Measurements from ENCODE around the gene ARID2. TPM values are rescaled to one million over a fixed set of nuclear protein-coding genes. Genes with fewer than 3 reads are reported as not detected.

ARID2 gene
- total RNA-seq, 1 donor from 2014 or later, result 26.0 TPM

DNA sequence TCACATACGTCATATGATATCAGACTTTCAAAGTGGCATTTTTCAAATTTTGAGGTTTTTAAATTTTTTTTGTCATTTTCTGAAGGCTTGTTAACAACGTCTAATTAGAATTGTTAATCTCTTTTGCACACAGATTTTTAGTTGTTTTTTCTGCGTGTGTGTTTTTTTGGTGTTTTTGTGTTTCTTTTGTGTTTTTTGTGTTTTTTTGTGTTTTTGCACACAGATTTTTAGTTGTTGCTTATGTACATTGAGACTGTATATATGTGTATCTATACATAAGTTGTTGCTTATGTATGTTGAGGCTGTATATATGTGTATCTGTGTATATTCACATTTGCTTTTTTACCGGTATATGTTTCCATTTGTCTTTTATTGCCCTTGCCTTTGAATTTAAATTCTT, 30.8 kb downstream of the ARID2 start:
- DNase-seq (ENCODE audit: low spot score), result no peak

DNA sequence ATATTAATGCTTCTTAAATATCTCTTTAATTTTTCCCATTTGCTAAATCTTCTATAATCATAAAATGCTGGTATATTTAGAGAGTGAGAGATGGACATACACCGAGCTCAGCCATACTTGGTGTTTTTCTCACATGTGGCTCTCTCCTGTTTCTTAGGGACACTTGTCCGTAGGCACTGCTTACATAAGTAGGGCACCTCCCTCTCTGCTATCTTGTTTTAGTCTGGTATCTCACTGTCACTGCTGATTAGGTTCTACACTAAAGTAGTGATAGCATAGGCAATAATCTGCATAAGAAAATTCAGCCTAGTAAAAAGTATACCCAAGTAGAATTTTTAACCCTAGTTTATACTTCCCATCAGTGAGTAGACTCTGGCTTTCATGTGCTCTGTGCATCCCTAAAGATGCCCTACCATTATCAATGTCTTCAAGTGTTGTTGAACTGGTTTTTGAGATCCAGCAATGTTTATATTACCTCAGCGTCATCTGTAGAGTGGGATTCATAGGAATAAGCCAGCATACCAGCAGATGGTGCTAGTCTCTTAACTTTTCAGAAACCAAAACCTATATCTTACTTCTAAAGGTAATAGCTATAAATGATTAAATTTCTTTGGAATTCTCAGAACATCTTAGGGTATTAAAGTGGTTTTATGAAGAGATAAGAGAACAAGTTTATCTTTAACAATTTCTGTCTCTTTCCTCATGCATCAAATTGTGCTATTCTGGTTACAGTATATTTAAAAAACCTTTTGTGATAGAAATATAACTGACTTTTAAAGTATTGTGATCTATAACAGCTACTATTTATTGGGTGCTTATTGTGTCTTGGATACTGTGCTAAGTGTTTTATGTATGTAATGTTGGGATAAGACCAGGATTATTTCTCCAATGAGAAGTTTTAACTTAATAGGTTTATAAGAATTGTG, 32.9 kb downstream of the ARID2 start:
- DNase-seq (ENCODE audit: low spot score), result no peak

DNA sequence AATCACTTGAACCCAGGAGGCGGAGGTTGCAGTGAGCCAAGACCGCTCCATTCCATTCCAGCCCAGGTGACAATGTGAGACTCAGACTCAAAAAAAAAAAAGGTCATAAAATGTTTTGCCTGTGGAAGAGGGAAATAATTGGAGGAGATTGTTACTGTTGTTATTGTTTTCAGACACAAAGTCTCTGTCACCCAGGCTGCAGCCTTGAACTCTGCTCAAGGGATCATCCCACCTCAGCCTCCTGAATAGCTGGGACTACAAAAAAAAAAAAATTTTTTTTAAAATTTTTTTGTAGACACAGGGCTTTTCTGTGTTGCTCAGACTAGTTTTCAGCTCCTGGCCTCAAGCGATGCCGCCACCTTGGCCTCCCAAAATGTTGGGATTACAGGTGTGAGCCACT, 33.9 kb downstream of the ARID2 start:
- no peak for DNase-seq (ENCODE audit: low spot score)

DNA sequence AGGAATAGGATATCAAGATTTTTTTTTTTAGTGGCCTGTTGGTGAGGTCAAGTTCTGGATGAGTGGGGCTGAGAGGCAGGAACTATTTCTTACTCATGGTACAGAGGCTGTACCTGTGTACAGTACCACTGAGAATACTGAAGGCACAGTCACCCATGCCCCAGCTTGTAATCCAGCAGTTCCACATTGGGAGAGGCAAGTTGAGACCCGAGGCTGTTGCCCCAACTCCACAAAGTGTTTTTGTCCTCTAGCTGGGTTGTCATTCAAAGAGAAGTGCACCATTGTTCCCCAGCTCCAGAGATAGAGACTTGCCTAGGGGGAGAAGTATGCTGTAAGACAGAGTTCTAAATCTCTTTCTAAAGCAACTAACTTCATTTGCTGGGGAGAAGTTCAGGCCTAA, 38.7 kb downstream of the ARID2 start:
- no peak for DNase-seq (ENCODE audit: low spot score)

DNA sequence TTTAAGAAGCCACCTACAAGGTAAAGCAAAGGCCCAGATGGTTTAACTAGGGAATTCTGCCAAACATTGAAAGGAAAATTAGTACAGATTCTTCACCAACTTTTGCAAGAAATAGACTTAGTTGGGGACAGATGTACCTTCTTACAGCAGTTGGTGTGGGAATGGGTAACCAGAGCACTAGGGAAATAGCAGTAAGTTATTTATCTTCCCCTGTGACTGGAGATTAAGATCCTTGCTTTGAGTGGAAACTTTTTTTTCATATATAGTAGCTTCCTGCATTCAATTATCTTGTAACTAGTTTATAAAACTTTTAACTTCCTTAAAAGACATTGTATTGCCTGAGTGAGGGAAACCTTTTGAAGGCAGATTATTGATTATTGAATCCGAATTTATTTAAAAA, 44.2 kb downstream of the ARID2 start:
- DNase-seq (ENCODE audit: low spot score), result no peak

DNA sequence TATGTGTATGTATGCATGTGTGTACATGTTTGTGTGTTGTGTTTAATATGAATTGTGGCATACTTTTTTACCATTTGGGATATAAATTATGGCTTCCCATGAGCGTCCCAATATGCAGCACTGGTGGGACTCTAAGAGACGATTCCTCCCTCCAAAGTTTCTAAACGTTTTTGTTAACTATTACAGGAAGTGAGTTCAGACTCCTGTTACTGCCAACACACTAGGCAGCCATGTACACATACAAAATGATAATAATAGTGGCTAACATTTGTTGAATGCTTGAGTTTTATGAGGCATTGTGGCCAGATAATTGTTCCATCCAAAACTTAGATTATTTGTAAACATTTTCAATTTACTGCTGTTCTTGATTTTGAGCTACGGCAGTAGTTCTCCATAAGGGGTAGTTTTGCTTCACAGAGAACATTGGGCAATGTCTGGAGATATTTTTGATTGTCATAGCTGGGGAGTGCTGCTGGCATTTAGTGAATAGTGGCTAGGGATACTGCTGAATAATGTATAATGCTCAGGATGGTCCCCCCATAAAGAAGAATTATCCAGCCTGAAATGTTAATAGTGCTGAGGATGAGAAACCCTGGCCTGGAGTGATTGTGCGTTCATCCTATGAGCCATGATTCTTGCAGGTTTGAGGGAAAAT, 45.1 kb downstream of the ARID2 start:
- DNase-seq (ENCODE audit: low spot score), result no peak

DNA sequence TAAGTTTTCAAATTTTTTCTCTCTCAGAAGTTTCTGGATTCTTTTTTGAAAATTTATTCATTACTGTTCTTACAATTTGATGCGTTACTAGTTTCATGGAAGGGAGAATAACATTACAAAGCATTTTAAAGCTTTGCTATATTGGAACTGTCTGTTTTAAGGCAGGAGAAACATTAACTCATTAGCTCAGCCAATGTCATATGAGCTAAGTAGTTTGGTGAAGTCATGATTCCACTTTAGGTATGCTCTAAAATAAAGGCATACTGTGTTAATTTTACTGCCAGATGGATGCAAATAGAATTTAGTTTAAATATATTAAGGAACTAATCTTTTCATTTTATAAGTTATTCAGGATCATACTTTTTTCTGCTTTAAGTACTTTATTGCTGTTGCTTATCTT, 46.0 kb downstream of the ARID2 start:
- no peak for DNase-seq (ENCODE audit: low spot score)

DNA sequence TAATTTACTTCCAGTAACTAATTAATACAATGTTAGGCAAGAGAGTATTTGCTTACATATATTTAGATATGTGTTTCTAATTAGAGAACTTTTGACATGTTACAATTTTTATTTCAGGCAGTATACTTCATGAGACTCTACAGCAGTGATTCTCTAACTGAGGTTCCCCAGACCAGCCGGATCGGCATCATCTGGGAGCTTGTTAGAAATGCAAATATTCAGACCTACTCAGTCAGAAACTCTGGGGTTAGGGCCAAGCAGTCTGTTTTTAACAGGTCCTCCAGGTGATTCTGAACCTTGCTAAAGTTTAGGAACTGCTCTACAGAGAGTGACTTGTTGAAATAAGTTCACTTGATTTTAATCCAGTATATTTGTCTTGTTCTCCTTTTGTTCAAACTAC, 46.5 kb downstream of the ARID2 start:
- DNase-seq (ENCODE audit: low spot score), result no peak

DNA sequence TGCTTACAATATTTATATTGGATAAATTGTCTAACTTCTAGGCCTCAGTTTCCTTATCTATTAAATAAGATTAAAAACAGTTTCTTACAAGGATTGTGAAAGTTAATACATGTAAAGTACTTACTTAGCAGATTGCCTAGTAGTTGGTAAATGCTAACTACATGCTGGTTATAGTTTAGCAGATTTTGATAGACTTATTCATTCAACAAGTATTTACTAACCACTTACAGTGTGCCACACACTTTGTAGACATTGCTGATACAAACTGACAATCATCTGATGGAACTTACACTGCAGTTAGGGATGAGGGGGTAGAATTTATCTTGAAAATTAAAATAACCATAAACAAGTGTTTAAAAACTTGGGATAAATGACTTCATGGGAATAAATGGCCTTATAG, 50.4 kb downstream of the ARID2 start:
- no peak for DNase-seq (ENCODE audit: low spot score)

DNA sequence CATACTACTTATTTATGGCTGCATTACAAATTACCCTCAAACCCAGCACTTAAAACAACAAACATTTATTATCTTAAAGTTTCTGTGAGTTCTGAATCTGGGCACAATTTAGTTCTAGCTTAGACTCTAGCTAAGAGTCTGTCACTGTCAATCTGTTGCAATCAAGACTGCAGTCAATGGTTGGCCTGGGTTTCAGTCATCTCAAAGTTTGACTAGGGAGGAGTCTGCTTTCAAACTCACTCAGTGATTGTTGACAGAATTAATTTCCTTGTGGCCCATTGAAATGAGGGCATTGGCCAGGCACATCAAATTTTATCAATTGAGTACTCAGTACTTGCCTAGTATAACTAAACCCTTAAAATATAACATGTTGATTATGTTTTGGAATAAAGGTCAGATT, 51.6 kb downstream of the ARID2 start:
- DNase-seq (ENCODE audit: low spot score), result no peak

DNA sequence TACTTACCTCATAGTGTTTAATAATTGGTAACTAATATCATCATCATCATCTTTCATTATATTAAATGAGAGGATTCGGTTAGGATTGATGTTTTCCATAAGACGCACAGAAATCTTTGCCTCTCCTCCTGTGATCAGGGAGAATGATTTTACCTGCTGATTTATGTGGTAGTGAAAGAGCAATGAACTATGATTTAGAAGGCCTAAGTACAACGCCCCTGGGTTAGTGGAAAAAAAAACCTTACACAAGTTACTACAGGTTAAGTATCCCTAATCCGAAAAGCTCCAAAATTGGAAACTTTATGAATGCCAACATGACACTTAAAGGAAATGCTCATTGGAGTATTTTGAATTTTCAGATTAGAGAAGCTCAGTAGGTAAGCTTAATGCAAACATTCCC, 55.8 kb downstream of the ARID2 start:
- DNase-seq (ENCODE audit: low spot score), result no peak

DNA sequence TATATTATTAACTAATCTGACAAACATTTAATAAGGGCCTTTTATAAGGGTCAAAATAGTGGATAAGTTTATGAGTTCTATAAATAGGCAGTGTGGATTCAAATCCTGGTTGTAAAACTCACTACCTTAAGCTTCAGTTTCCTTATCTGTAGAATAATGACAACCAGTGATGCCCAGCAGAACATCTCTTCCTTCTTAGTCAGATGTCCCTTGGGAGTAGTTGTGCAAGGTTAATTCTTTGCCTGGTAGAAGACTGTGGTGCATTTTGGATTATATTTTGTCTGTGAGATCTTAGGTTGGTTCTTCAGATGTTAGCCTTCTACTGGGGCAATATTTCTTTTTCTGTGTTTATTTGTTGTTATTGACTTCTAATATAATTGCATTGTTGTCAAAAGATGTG, 59.5 kb downstream of the ARID2 start:
- DNase-seq (ENCODE audit: low spot score), result no peak

DNA sequence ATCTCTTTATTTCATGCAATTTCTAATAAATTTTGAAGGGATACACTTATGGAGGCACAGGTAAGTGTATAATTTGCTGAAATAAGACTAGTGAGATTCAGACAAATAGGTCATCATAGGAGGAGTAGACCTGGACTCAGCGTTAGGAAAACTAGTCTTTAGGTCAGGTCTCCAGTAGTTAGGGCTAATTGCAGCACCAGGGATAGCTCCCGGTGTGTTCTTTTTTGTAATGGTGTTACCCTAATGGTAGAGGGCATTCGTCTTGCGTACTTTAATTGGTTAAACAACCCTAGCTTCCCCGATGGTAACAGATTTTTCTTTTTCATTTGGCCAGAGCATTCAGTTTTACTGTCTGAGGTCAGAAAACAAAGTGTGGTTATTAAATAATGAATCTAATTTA, 64.9 kb downstream of the ARID2 start:
- no peak for DNase-seq (ENCODE audit: low spot score)

DNA sequence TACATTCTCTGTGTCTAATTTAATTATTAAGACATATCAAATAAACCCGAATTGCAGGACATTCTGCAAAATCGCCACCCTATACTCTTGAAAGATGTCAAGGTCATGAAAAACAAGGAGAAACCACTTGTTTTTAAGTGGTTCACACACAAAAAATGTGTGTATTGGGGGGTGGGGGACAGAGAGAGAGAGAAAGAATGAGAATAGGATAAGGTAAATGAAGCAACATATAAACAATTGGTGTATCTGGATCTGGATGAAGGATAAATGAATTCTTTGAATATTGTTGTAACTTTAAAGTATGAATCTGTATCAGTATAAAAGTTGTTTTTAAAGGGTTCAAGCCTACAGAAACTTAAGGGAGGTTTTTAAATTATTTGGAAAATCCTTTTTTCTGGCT, 72.1 kb downstream of the ARID2 start:
- no peak for DNase-seq (ENCODE audit: low spot score)

DNA sequence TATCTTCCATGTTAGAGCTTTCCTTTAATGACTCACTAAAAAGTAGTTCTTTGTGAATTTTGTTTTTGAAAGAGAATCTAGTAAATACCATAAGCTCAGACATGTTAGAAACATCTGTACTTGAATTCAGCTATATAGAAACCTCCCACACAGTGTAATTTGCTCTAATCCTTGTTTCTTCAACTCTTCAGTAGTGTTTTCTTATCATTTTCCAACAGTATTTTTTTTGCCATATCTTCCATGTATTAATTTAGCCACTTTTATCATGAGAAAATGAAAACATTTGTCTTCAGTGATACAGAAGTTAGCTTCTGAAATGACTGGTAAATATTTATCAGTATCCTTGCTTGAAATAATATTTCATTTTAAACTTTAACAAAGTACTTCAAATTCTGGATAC, 73.6 kb downstream of the ARID2 start:
- no peak for DNase-seq (ENCODE audit: low spot score)

DNA sequence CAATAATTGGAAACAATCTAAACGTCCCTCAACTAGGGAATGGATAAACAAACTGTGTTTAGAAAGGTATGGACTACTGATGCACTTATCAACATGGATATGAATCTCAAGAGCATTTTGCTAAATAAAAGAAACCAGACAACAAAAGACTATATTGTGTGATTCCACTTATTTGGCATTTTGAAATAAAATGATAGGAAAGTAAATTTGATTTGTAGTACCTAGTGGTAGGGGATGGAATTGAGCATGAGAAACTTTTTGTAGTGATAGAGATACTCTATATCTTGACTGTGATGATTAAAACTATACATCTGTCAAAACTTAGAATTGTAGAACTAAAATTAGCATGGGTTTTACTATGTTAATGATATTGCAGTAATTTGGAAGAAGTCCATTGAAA, 87.1 kb downstream of the ARID2 start:
- DNase-seq (ENCODE audit: low spot score), result no peak

DNA sequence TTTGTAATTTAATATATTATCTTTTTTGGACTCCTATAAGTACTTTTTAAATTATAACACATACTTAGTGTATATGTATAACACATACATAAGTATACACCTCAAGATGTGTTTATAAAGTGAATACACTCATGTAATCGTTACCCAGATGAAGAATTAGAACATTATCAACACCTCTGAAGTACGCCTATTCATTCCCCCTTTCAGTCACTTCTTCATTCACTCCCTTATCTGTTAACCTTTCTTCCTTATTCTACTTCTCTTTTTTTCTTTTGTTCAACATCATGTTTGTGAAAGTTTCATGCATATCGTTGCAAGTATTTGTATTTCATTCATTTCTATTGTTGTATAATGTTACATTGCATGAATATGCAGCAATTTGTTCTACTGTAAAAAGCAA, 98.5 kb downstream of the ARID2 start:
- no peak for DNase-seq (ENCODE audit: low spot score)

DNA sequence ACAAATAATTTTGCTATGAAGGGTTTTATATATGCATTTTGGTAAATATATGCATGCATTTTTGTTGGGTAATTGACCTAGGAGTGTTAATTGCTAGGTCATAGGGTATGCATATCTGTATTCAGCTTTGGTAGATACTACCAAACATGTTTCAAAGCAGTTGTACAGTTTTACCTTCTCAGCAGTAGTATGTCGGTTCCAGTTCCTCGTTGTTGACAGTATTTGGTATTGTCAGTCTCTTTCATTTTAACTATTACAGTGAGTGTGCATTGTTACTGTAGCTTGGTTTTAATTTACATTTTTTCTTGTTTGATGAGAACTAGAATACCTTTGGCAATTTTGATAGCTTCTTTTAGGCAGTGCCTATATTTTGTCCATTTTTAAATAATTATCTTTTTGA, 98.9 kb downstream of the ARID2 start:
- DNase-seq (ENCODE audit: low spot score), result no peak

DNA sequence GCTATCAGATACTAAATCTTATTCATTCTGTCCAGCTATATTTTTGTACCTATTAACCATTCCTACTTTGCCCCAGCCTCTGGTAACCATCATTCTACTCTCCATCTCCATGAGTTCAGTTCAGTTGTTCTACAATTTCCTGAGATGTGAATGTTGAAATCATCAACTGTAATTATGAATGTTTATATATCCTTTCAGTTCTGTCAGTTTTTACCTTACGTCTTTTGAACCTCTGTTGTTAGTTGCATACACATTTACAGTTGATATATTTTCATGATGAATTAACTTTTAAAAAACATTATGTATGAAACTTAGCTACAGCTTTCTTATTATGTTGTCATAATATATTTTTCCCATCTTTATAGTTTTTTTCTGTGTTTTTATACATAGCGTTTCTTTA, 102.1 kb downstream of the ARID2 start:
- DNase-seq (ENCODE audit: low spot score), result no peak

DNA sequence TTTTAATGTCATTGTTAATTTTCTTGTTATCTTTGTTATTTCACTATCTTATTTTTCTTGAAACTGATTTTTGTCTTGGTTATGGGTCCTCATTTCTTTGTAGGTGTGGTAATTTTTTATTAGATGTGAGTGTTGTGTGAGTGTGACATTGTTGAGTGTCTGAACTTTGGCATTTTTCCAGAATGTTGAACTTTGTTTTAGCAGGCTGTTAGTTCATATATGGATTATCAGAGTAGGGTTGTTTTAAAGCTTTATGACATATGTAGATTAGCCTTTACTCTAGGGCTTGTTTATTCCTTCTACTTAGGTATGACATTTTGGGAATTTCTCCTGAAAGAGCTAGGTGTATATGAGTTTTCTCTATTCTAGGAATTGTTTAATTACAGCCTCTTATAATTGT, 103.9 kb downstream of the ARID2 start:
- DNase-seq (ENCODE audit: low spot score), result no peak

DNA sequence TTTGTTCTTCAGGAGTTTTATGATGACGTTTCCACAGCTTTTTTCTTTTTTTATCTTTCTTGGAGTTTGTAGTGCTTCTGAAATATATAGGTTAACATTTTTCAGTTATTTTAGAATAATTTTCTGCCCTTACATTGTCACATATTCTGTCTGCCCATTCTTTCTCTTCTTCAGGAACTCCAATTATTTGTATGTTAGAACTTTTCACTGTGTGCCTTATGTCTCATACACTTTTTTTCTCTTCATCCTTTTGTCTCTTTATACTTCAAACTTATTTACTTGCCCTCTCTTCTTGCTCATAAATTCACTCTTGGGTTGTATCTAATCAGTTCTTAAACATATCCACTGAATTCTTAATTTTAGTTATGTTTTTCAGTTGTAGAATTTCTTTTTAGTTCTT, 105.3 kb downstream of the ARID2 start:
- no peak for DNase-seq (ENCODE audit: low spot score)

DNA sequence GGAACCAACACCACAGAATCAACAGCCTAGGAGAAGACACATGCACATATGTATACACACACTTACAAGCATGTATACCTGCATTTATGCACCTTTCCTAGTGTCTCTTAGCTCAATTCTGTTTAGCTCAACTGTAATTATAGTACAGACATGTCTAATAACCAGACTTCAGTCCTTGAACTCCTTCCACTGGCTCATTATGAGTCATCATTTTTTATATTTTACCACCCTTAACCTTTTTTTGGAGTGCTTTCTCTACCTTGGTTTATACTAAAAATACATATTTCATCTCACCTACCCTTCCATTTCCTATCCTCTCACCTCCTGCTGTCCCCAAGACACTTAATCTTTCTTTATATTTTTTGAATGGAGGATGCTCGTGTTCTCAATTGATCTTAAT, 110.4 kb downstream of the ARID2 start:
- DNase-seq (ENCODE audit: low spot score), result no peak

DNA sequence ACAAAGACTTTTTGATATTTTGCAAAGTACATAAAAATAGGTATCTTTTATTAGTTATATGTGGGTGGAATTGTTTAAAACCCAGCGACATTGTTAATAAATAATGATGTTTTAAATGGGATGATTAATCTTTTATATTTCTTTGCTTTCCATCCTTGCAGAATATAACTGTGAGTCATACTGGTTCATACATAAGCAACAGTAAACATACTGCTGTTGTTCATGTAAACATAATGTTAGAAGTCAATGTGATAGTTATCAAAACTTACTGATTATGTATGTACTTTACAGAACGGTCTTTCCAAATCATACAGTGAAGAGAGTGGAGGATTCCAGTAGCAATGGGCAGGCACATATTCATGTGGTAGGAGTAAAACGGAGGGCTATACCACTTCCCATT, 119.8 kb downstream of the ARID2 start:
- no peak for DNase-seq (ENCODE audit: low spot score)

Data from mesenteric fat pad (tissue), 1 donor.